ENCODE measurements around the gene AP2A2. TPM values are rescaled to one million over a fixed set of nuclear protein-coding genes. Genes with fewer than 3 reads are reported as not detected.

Gene AP2A2
- total and polyA plus RNA-seq, 8 donors: 40.0 to 60.2 (median 50.6) TPM

DNA sequence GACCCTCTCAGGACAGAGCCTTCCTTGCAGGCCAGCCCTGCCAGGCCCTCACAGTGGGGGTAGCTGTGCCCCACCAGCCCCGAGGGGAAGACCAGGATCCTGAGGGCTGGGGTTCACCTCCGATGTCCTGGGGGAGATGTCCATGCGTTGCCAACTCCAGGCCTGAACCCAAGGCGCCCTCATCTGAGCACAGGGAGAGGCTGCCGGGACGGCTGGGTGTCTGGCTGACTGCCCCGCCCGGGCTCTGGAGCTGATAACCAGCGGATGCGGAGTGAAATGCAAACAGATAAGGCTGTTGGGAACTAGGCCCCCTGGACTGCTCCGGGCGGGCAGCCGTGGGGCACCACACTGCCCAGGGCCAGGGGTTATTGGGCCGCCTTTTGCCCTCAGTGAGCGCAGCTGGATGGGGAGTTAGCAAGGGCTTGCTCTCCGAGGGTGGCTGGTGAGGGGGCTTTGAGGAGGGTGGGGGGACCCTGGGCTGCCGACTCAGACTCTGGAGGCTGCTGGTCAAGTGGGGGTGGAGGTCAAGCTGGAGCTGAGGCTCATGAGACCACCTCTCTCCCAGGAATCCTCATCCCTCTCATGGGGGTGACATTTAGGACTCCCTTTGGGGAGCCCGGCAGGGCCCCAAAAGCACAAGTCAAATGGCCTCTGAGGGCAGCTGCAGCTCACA, 116.4 kb downstream of the AP2A2 start:
- peak; percentile 63 to 88 (median 76) for ATAC-seq
- Histone ChIP-seq H3K9me3 (no peaks in the 10 kb centered on the region), H3K4me3 (no peak overlapping the region), H3K27me3 (no peaks in the 10 kb centered on the region), H3K36me3 (no peaks in the 10 kb centered on the region), H3K27ac (peak overlapping the region; percentile 70 to 84 (median 80)), H3K4me1 (peaks cover 16 to 25% (median 20%) of the 10 kb centered on the region in 3 donors)
- TF ChIP-seq, protein P1, sequence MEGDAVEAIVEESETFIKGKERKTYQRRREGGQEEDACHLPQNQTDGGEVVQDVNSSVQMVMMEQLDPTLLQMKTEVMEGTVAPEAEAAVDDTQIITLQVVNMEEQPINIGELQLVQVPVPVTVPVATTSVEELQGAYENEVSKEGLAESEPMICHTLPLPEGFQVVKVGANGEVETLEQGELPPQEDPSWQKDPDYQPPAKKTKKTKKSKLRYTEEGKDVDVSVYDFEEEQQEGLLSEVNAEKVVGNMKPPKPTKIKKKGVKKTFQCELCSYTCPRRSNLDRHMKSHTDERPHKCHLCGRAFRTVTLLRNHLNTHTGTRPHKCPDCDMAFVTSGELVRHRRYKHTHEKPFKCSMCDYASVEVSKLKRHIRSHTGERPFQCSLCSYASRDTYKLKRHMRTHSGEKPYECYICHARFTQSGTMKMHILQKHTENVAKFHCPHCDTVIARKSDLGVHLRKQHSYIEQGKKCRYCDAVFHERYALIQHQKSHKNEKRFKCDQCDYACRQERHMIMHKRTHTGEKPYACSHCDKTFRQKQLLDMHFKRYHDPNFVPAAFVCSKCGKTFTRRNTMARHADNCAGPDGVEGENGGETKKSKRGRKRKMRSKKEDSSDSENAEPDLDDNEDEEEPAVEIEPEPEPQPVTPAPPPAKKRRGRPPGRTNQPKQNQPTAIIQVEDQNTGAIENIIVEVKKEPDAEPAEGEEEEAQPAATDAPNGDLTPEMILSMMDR (IDR thresholded peaks at IDR 0.05): no peak
- DNase-seq: peak; percentile 75 to 93 (median 80)
- intact Hi-C loops (cut with DNase I): loop anchor here in 1 of 3 donors (5.0 kb wide), 1 partner anchor 120 kb away; no protein-coding TSS in a partner anchor
- WGBS, 2 donors: 19 to 20% methylated on average over 18 of the region's 18 CpGs
- no peak for FAIRE-seq

DNA sequence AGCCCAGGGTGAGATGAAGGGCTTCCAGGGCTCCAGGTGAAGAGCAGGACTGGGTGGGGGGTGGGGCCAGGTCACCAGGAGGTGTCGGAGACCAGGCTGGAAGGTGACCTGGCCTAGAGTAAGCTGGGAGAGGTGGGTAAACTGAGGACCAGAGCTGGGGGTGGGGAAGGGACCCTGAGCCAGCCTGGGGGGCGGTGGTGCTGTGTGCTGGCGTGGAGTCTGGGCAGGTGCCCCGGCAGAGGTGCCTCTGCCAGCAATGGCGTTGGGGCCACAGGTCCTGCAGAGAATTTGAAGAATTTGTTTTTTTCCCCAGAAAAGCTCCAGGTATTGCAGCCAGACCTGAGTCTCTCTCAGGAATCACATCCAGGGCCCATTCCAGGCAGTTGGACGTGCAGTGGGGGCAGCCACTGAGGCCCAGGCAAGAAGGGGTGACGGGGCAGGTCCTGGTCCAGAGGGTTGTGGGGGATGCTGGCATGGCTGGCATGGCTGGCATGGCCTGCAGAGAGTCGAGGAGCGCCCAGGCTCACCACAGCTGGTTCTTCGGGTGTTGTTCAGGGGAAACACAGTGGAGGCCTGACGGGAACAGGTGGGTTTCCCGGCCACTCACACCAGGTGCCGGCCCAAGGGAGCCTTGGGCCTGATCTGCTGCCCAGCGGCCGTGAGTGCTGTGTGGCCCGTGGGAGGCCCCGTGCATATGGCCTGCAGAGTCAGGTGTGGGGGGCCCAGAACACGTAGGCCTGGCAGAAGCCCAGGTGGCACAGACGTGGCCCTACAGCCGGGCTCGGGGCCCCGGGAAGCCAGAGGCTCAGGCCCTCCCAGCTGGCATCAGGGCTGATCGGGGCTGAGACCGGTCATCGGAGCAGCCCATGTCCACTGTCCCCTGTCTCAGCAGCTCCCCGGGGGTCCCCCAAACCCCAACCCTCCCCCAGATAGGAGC, 117.2 kb downstream of the AP2A2 start:
- DNase-seq: peak in 4 of 6 donors; percentile 5 to 80 (median 42)
- ATAC-seq: no peak
- H3K36me3 ChIP-seq: no peaks in the 10 kb centered on the region
- TF ChIP-seq, protein P1 (IDR thresholded peaks at IDR 0.05): no peak
- WGBS, 2 donors: 86 to 88% methylated on average over 26 of the region's 26 CpGs
- FAIRE-seq: no peak
- H3K27ac ChIP-seq: peak overlapping the region; percentile 70 to 84 (median 80)
- intact Hi-C loops (cut with DNase I): loop anchor here in 1 of 3 donors (5.0 kb wide), 1 partner anchor 121 kb away; no protein-coding TSS in a partner anchor
- H3K9me3 ChIP-seq: no peaks in the 10 kb centered on the region
- H3K4me1 ChIP-seq: peaks cover 16 to 25% (median 20%) of the 10 kb centered on the region in 3 donors
- no peak overlapping the region for H3K4me3 ChIP-seq
- no peaks in the 10 kb centered on the region for H3K27me3 ChIP-seq

DNA sequence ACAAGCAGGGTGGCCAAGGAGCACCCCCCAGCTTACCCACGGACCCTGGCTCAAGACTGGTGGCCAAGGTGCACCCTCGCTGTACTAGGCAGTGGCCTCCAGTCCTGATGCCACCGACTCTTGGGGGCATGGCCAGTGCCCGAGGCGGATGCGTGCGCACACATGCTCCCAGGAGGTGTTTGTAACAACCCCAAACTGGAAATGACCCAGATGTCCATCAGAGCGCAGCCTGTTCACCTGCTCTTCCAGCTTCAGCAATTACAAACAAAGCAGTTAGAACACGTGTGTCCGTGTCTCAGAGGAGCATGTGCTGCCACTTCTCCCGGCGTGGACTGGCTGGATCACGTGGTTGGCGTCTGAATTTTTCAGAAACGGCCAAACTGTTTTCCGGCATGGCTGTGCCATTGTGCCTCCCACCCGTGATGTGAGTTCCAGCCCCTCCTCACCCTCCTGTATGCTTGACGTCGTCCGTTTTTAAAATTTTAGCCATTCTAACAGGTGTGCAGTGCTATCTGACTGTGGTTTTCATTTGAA, 118.0 kb downstream of the AP2A2 start:
- TF ChIP-seq, protein P1 (IDR thresholded peaks at IDR 0.05): no peak
- Histone ChIP-seq H3K36me3 (no peaks in the 10 kb centered on the region), H3K27ac (peak overlapping the region in 2 of 4 donors; percentile 41 to 84), H3K27me3 (no peaks in the 10 kb centered on the region), H3K9me3 (no peaks in the 10 kb centered on the region), H3K4me1 (peaks cover 16 to 25% (median 20%) of the 10 kb centered on the region in 3 donors), H3K4me3 (no peak overlapping the region)
- WGBS, 2 donors: 90 to 91% methylated on average over 20 of the region's 20 CpGs
- ATAC-seq: no peak
- intact Hi-C loops (cut with DNase I): loop anchor here in 1 of 3 donors (5.0 kb wide), 1 partner anchor 121 kb away; no protein-coding TSS in a partner anchor
- peak in 2 of 6 donors; percentile 54 to 57 for DNase-seq
- no peak for FAIRE-seq

DNA sequence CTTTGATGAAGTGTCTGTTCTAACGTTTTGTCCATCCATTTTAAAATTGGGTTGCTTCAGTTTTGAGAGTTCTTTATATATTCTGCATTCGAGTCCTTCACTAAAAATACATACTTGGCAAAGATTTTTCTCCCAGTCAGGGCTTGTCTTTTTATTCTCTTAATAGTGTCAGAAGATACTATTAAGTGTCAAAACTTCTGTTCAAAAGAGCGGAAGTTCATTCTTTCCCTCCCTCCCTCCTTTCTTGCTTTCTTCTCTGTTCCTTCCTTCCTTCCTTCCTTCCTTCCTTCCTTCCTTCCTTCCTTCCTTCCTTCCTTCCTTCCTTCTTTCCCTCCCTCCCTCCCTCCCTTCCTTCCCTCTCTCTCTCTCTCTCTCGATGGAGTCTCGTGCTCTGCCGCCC, 118.5 kb downstream of the AP2A2 start:
- 88 to 95% methylated on average over 6 of the region's 6 CpGs for WGBS, 2 donors
- TF ChIP-seq, protein P1 (IDR thresholded peaks at IDR 0.05): no peak
- H3K9me3 ChIP-seq: no peaks in the 10 kb centered on the region
- H3K4me1 ChIP-seq: peaks cover 16 to 25% (median 20%) of the 10 kb centered on the region in 3 donors
- ATAC-seq (no peak), DNase-seq (no peak), FAIRE-seq (no peak)
- no peaks in the 10 kb centered on the region for H3K27me3 ChIP-seq
- no peak overlapping the region for H3K4me3 ChIP-seq
- no peaks in the 10 kb centered on the region for H3K36me3 ChIP-seq
- no peak overlapping the region for H3K27ac ChIP-seq
- intact Hi-C loops (cut with DNase I): loop anchor here in 1 of 3 donors (5.0 kb wide), 1 partner anchor 122 kb away; no protein-coding TSS in a partner anchor

All from pancreas (tissue), 10 donors.